B cell (primary cell): ENCODE data around the gene C14orf119.

Experiments
- EZH2 ChIP-seq: IDR thresholded peaks from 2 replicates; pipeline ENCODE4 v1.6.1; 2012; ENCODE audit warnings: borderline replicate concordance, low read depth, mild to moderate bottlenecking, moderate library complexity, low read length; ENCODE audit not compliant: insufficient read depth, poor library complexity, severe bottlenecking
- TF ChIP-seq, protein P1 (sequence below): fragments of 200-600 bp; IDR thresholded peaks from one replicate; pipeline ENCODE4 v1.8.0; 2022; ENCODE audit warnings: antibody characterized with exemption, mild to moderate bottlenecking

DNA sequence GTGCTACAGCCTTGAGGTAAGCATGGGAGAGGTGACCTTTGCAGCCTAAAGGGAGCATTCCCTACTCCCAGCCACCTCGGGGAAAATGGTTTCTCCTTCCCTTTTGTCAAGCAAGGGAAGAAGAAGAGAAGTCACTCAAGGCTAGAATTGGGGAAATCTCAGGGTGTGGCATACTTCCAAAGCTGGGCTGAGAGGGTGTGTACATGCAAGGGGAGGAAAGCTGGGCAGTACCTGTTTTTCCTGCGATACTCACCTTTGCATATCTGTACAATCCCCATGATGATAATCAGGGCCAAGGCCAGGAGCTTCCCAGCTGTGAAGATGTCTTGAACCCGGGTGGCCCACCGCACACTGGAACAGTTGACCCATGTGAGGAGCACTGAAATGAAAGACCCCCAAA lies 47.5 kb downstream of the C14orf119 start:
- TF ChIP-seq, protein P1, sequence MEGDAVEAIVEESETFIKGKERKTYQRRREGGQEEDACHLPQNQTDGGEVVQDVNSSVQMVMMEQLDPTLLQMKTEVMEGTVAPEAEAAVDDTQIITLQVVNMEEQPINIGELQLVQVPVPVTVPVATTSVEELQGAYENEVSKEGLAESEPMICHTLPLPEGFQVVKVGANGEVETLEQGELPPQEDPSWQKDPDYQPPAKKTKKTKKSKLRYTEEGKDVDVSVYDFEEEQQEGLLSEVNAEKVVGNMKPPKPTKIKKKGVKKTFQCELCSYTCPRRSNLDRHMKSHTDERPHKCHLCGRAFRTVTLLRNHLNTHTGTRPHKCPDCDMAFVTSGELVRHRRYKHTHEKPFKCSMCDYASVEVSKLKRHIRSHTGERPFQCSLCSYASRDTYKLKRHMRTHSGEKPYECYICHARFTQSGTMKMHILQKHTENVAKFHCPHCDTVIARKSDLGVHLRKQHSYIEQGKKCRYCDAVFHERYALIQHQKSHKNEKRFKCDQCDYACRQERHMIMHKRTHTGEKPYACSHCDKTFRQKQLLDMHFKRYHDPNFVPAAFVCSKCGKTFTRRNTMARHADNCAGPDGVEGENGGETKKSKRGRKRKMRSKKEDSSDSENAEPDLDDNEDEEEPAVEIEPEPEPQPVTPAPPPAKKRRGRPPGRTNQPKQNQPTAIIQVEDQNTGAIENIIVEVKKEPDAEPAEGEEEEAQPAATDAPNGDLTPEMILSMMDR: no peak
- no peak for TF ChIP-seq EZH2
